ENCODE data around the gene BOD1.

BOD1 gene

GRCh38 chr5:173577166-173577565, 39.3 kb downstream of the BOD1 start:
- no peaks in the 10 kb centered on the region for H3K9me3 ChIP-seq (ENCODE audit: severe bottlenecking)
- ATAC-seq (ENCODE audit: low read depth) (no peak), DNase-seq (ENCODE audit: low spot score) (peak; percentile 42)
- H3K4me1 ChIP-seq (ENCODE audit: insufficient read depth, poor library complexity, severe bottlenecking): peaks cover 3% of the 10 kb centered on the region
- no peak overlapping the region for H3K4me3 ChIP-seq (ENCODE audit: severe bottlenecking)
- no peak overlapping the region for H3K27ac ChIP-seq (ENCODE audit: poor library complexity, severe bottlenecking)
- H3K36me3 ChIP-seq (ENCODE audit: low read depth): no peaks in the 10 kb centered on the region
- no peaks in the 10 kb centered on the region for H3K27me3 ChIP-seq (ENCODE audit: insufficient read depth, poor library complexity, severe bottlenecking)
- TF ChIP-seq CTCF (IDR thresholded peaks at IDR 0.05; ENCODE audit: poor library complexity, severe bottlenecking): no peak

- no peak overlapping the region for H3K27ac ChIP-seq (ENCODE audit: poor library complexity, severe bottlenecking)
- no peak for ATAC-seq (ENCODE audit: low read depth)
Observed at GRCh38 chr5:173575985-173576384, 40.5 kb downstream of the BOD1 start.

GRCh38 chr5:173574983-173575382, 41.5 kb downstream of the BOD1 start:
- ATAC-seq (ENCODE audit: low read depth) (no peak), DNase-seq (ENCODE audit: low spot score) (no peak)
- Histone ChIP-seq H3K4me3 (ENCODE audit: severe bottlenecking) (no peak overlapping the region), H3K36me3 (ENCODE audit: low read depth) (no peaks in the 10 kb centered on the region), H3K27ac (ENCODE audit: poor library complexity, severe bottlenecking) (no peak overlapping the region), H3K9me3 (ENCODE audit: severe bottlenecking) (no peaks in the 10 kb centered on the region), H3K27me3 (ENCODE audit: insufficient read depth, poor library complexity, severe bottlenecking) (no peaks in the 10 kb centered on the region), H3K4me1 (ENCODE audit: insufficient read depth, poor library complexity, severe bottlenecking) (peaks cover 3% of the 10 kb centered on the region)
- TF ChIP-seq CTCF (IDR thresholded peaks at IDR 0.05; ENCODE audit: poor library complexity, severe bottlenecking): no peak

More at GRCh38 chr5:173575985-173576384, 40.5 kb downstream of the BOD1 start:
- H3K4me3 ChIP-seq (ENCODE audit: severe bottlenecking): no peak overlapping the region
- H3K27me3 ChIP-seq (ENCODE audit: insufficient read depth, poor library complexity, severe bottlenecking): no peaks in the 10 kb centered on the region
- DNase-seq (ENCODE audit: low spot score): no peak
- H3K4me1 ChIP-seq (ENCODE audit: insufficient read depth, poor library complexity, severe bottlenecking): peaks cover 3% of the 10 kb centered on the region
- TF ChIP-seq CTCF (IDR thresholded peaks at IDR 0.05; ENCODE audit: poor library complexity, severe bottlenecking): no peak
- no peaks in the 10 kb centered on the region for H3K9me3 ChIP-seq (ENCODE audit: severe bottlenecking)
- H3K36me3 ChIP-seq (ENCODE audit: low read depth): no peaks in the 10 kb centered on the region

GRCh38 chr5:173573126-173573960, 43.1 kb downstream of the BOD1 start:
- Histone ChIP-seq H3K27ac (ENCODE audit: poor library complexity, severe bottlenecking) (no peak overlapping the region), H3K4me1 (ENCODE audit: insufficient read depth, poor library complexity, severe bottlenecking) (peaks cover 3% of the 10 kb centered on the region), H3K27me3 (ENCODE audit: insufficient read depth, poor library complexity, severe bottlenecking) (no peaks in the 10 kb centered on the region), H3K4me3 (ENCODE audit: severe bottlenecking) (no peak overlapping the region), H3K36me3 (ENCODE audit: low read depth) (no peaks in the 10 kb centered on the region), H3K9me3 (ENCODE audit: severe bottlenecking) (no peaks in the 10 kb centered on the region)
- DNase-seq (ENCODE audit: low spot score): no peak
- TF ChIP-seq CTCF (IDR thresholded peaks at IDR 0.05; ENCODE audit: poor library complexity, severe bottlenecking): peak; percentile 99
- peak; percentile 94 for ATAC-seq (ENCODE audit: low read depth)
